HG02938 (cell line): ENCODE results near the gene ACOT12.

Experiments
- ATAC-seq: cut with Tn5 transposase; IDR thresholded peaks from one replicate; pipeline ENCODE4 v1.9.1; 2021; ENCODE audit warnings: mild to moderate bottlenecking, moderate library complexity; ENCODE audit not compliant: unreplicated experiment

ACOT12 gene

DNA sequence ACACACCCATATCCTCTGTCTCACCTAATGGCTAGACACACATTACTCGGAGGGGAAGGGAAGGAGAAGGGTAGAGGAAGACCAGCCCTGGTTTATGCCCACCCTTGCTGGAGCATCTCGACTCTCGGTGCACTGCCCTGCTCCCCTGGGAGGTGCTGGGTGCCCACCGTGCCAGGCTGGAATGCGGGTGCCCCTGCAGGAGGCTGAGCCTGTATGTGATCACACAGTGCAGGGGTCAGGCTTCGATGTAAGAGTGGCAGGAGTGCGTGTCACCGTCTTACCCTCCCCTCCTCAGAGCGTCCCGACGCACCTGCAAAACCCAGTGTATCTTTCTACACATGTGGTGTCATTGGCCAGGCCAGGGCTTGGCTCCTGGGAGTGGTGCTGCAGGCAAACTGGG is 7.3 kb upstream of the ACOT12 start:
- no peak for ATAC-seq

DNA sequence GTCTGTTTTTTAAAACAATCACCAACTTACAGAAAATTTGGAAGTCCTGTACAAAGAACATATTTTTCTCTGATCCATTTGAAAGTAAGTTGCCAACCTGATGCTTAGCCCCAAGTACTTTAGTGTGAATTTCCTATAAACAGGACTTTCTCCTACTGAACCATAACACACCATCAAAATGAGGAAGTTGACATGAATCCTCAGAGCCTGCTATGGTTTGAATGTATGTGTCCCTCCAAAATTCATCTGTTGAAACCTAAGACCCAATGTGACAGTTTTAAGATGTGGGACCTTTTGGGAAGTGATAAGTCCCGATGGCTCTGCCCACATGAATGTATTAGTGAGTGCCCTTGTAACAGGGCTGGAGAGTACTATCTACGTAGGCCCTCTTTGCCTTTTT is 6.4 kb upstream of the ACOT12 start:
- no peak for ATAC-seq

- ATAC-seq: no peak
Observed at GRCh38 chr5:81398741-81399140, 4.8 kb upstream of the ACOT12 start.

- no peak for ATAC-seq
Observed at GRCh38 chr5:81397176-81397575, 3.2 kb upstream of the ACOT12 start.

DNA sequence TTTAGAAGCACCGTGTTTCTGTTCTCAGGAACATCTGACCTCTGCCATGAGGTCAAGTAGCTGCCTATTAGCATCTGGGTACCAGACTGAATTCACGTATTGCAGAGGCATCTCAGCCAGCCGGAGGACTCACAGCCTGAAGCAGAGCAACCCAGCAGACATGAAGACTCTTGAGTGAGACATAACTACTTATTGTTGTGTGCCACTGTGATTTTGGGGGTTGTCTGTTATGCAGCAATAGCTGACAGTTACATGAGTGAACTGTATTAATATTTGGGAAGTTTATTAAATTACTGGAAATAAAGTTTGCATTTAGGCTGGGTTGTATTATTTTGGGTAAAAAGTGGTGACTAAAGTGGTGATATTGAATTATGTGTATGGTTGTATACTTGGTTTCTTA is 1.3 kb upstream of the ACOT12 start:
- no peak for ATAC-seq

DNA sequence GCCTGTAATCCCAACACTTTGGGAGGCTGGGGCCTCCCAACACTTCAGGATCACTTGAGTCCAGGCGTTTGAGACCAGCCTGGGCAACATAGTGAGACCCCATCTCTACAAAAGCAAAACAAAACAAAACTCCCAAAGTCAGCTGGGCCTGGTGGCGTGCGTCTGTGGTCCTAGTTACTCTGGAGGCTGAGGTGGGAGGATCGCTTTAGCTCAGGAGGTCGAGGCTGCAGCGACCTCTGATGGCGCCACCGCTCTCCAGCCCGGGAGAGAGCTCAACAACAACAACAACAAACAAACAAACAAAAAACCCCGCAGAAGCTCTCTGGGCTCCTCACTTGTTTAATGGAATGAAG is 528 bp downstream of the ACOT12 start:
- ATAC-seq: no peak

DNA sequence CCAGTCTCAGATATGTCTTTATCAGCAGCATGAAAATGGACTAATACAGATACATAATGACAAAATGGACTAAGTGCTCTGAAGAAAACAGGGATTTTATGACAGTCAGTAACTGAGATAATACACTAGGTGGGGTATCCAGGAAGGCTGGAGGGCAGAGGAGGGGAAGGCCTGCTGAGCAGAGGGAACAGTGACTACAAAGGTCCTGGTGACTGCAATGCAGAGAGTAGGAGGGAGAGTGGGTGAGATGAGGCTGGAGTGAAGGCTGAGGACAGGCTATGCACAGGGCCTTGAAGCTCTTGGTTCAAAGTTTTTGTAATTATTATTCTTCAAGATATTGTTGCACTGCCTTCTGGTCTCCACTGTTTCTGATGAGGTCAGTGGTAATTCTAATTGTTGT is 4.9 kb downstream of the ACOT12 start:
- no peak for ATAC-seq

- no peak for ATAC-seq
Observed at GRCh38 chr5:81388169-81388568, 5.8 kb downstream of the ACOT12 start.

DNA sequence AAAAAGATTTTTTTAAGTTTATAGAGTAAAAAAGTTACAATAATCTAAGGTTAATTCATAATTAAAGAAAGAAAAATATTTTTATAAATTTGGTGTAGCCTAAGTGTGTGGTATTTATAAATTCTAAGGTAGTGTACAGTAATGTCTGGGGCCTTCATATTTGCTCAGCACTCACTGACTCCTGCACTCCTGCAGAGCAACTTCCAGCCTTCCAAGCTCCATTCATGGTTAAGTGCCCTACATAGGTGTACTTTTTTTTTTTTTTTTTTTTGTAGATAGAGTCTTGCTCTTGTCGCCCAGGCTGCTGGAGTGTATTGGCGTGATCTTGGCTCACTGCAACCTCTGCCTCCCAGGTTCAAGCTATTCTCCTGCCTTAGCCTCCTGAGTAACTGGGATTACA is 10.1 kb downstream of the ACOT12 start:
- no peak for ATAC-seq

GRCh38 chr5:81371354-81371876 is 22.5 kb downstream of the ACOT12 start:
- no peak for ATAC-seq

DNA sequence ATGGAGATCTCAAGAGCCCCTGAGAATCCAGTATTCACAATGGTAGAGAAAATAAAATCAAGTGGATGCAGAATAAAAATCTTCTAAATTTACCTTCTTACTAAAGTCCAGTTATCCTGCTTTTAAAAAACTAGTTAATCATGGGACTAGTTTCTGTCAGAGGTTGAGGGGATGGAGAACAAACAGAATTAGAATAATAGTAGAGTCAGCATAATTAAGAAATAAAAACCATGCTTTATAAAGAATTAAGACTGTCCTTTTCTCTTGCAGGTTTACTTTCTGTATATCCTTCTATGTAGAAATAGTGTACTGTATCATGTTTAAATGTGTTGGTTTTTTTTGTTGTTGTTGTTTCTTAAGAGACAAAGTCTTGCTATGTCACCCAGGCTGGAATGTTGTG is 23.0 kb downstream of the ACOT12 start:
- no peak for ATAC-seq

DNA sequence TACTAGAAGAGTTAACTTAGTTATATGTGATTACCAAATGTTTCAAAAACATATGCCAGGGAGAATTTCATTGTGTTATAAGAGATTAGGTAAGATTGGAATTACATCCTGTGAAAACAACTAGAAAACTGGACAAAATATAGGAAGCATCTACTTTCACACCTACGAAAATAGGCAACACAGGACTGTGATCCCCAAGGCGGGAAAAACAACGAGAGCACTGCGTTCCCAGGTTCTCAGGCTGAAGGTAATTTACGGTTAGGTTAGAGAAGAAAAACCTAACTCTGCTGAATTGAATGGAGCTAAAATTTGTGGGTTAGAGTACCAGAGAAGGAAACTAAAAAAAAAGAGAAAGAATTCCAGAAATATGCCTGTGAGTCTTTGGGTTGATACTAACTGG is 28.4 kb downstream of the ACOT12 start:
- no peak for ATAC-seq

GRCh38 chr5:81363093-81363871 is 30.7 kb downstream of the ACOT12 start:
- ATAC-seq: no peak

- ATAC-seq: no peak
Observed at GRCh38 chr5:81361600-81361999, 32.3 kb downstream of the ACOT12 start.

GRCh38 chr5:81360640-81361039 is 33.3 kb downstream of the ACOT12 start:
- ATAC-seq: no peak

- ATAC-seq: no peak
Observed at GRCh38 chr5:81359881-81360280, 34.1 kb downstream of the ACOT12 start.

- ATAC-seq: no peak
Observed at GRCh38 chr5:81359108-81359507, 34.8 kb downstream of the ACOT12 start.

DNA sequence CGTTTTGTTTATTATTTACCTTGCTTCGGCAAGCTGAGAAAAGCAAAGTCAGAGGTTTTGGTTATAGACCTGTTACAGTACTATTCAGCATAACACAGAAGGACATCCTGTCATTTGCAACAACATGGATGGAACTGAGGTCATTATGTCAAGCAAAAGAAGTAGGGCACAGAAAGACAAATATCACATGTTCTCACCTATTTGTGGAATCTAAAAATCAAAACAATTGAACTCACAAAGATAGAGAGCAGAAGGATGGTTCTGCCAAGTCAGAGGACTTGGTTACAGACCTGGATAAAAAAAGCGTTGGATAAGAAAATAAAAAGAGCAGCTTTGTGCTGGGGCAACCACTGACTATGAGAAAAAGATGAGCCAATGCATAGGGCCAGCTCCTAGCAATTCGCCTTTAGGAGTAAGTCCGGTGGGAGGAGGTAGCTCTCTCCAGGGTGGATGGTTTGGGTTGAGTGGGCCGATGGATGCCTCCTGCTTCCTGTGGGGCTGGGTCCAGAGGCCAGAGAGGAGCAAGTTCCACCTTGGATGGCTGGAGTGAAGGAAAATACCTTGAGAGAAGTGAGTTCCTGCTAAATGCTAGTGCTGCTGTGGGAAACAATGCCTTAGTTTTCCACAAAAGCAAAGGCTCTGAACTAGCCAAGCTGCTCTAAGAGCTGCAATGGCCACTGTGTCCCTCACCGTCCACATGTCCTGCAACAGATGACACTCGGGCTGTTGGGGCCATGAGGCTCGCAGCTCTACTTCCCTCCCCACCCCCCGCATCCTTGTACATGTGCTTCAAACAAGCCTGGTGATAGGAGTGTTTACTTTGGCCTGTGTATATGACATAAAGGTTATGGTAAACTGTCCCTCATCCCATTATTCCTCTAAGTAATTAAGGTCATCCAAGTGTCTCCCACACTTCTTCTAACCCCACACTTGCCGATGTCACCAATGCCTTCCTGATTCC is 38.4 kb downstream of the ACOT12 start:
- ATAC-seq: no peak

- ATAC-seq: no peak
Observed at GRCh38 chr5:81354093-81354492, 39.8 kb downstream of the ACOT12 start.

- no peak for ATAC-seq
Observed at GRCh38 chr5:81353189-81353588, 40.7 kb downstream of the ACOT12 start.

GRCh38 chr5:81350507-81350906 is 43.4 kb downstream of the ACOT12 start:
- no peak for ATAC-seq

GRCh38 chr5:81349161-81349560 is 44.8 kb downstream of the ACOT12 start:
- ATAC-seq: no peak
